IMR-90 (cell line): ENCODE measurements around the gene SEC11A. TPM values are rescaled to one million over a fixed set of nuclear protein-coding genes. Genes with fewer than 3 reads are reported as not detected.

ENCODE experiments used
- ATAC-seq: fragments of 200-7000 bp; cut with Tn5 transposase; 2 replicates; pipeline ENCODE4 v1.9.1; 2020; ENCODE audit warnings: low read depth, mild to moderate bottlenecking, moderate library complexity
- BruUV-seq: library from RNA; stranded (reverse); fragments of 400-500 nt; replicated peaks from 2 replicates; lab custom pipeline; 2021; lab: Mats Ljungman, UMichigan
- CTCF ChIA-PET: fragments of 300-600 bp; formaldehyde crosslinking; extraction: SDS; loops from one replicate; lab custom pipeline; 2021; ENCODE audit warnings: antibody characterized with exemption; lab: Yijun Ruan, JAX
- POLR2A ChIA-PET: fragments of 300-600 bp; sonication (Branson Sonifier 250); formaldehyde crosslinking; loops from one replicate; lab custom pipeline; 2022; ENCODE audit warnings: antibody characterized with exemption; ENCODE audit not compliant: unreplicated experiment; lab: Charles Lee
- DNase-seq: peaks from one replicate; pipeline ENCODE4 v3.0.0; 2013
- H2AFZ ChIP-seq: replicated peaks from 2 replicates; pipeline ENCODE3; 2013; ENCODE audit warnings: low read length, mild to moderate bottlenecking; ENCODE audit not compliant: poor library complexity
- H2AK5ac ChIP-seq: 2 replicates; pipeline ENCODE4 v1.6.1; 2013; ENCODE audit warnings: low read depth, low read length, inconsistent platforms
- H2AK9ac ChIP-seq: replicated peaks from 2 replicates; pipeline ENCODE3; 2013; ENCODE audit warnings: mild to moderate bottlenecking, low read depth, low read length, moderate library complexity; ENCODE audit not compliant: poor library complexity
- H2BK120ac ChIP-seq: 2 replicates; pipeline ENCODE4 v1.6.1; 2013; ENCODE audit warnings: low read depth, low read length, inconsistent platforms
- H2BK15ac ChIP-seq: 3 replicates; pipeline ENCODE4 v1.6.1; 2013; ENCODE audit warnings: low read depth, low read length, inconsistent platforms
- H2BK20ac ChIP-seq: 2 replicates; pipeline ENCODE4 v1.6.1; 2013; ENCODE audit warnings: low read depth, mild to moderate bottlenecking, inconsistent platforms, low read length, moderate library complexity
- H2BK5ac ChIP-seq: 2 replicates; pipeline ENCODE4 v1.6.1; 2013; ENCODE audit warnings: mild to moderate bottlenecking, low read depth, low read length, inconsistent platforms; ENCODE audit not compliant: poor library complexity, severe bottlenecking
- H3K14ac ChIP-seq: replicated peaks from 2 replicates; pipeline ENCODE4 v1.6.1; 2013; ENCODE audit warnings: low read depth, low read length, inconsistent platforms
- H3K18ac ChIP-seq: 2 replicates; pipeline ENCODE4 v1.6.1; 2013; ENCODE audit warnings: low read depth, low read length, control low read depth
- H3K23ac ChIP-seq: 2 replicates; pipeline ENCODE4 v1.6.1; 2013; ENCODE audit warnings: low read depth, low read length, inconsistent platforms
- H3K27ac ChIP-seq: 2 replicates; pipeline ENCODE4 v1.5.1; 2013; ENCODE audit warnings: mild to moderate bottlenecking, control low read depth, low read length; ENCODE audit not compliant: insufficient read depth
- H3K27me3 ChIP-seq: 2 replicates; pipeline ENCODE4 v1.6.1; 2013; ENCODE audit warnings: low read length; ENCODE audit not compliant: control insufficient read depth, insufficient read depth
- H3K36me3 ChIP-seq: 2 replicates; pipeline ENCODE4 v1.6.1; 2013; ENCODE audit warnings: low read length, mixed read lengths; ENCODE audit not compliant: control insufficient read depth, insufficient read depth
- H3K4ac ChIP-seq: 2 replicates; pipeline ENCODE4 v1.6.1; 2013; ENCODE audit warnings: low read depth, low read length, inconsistent platforms
- H3K4me1 ChIP-seq: 2 replicates; pipeline ENCODE4 v1.6.1; 2013; ENCODE audit warnings: low read length, mixed read lengths; ENCODE audit not compliant: control insufficient read depth, insufficient read depth
- H3K4me2 ChIP-seq: 2 replicates; pipeline ENCODE4 v1.6.1; 2013; ENCODE audit warnings: low read depth, mild to moderate bottlenecking, control low read depth, low read length, moderate library complexity
- H3K4me3 ChIP-seq: 2 replicates; pipeline ENCODE4 v1.5.1; 2013; ENCODE audit warnings: low read depth, mild to moderate bottlenecking, control low read depth, low read length, moderate library complexity; ENCODE audit not compliant: insufficient read depth
- H3K56ac ChIP-seq: 2 replicates; pipeline ENCODE4 v1.6.1; 2013; ENCODE audit warnings: low read length, inconsistent platforms; ENCODE audit not compliant: insufficient read depth; ENCODE audit errors: extremely low read depth
- H3K79me1 ChIP-seq, 2 experiments: 2 replicates each; pipeline ENCODE4 v1.6.1; 2013; ENCODE audit warnings: low read length in 2 of 2, inconsistent platforms in 1 of 2, low read depth in 1 of 2
- H3K9ac ChIP-seq: 2 replicates; pipeline ENCODE4 v1.6.1; 2013; ENCODE audit warnings: low read depth, low read length, control low read depth
- H3K9me1 ChIP-seq: 2 replicates; pipeline ENCODE4 v1.6.1; 2013; ENCODE audit warnings: low read length, inconsistent platforms; ENCODE audit not compliant: insufficient read depth
- H3K9me3 ChIP-seq: 2 replicates; pipeline ENCODE4 v1.6.1; 2013; ENCODE audit warnings: low read length; ENCODE audit not compliant: control insufficient read depth, insufficient read depth
- H4K20me1 ChIP-seq: 2 replicates; pipeline ENCODE4 v1.6.1; 2013; ENCODE audit warnings: low read length, inconsistent platforms; ENCODE audit not compliant: insufficient read depth
- H4K5ac ChIP-seq: 2 replicates; pipeline ENCODE4 v1.6.1; 2013; ENCODE audit warnings: mild to moderate bottlenecking, low read depth, low read length, control low read depth
- H4K8ac ChIP-seq, 2 experiments: 2 replicates each; pipeline ENCODE4 v1.6.1; 2013; ENCODE audit warnings: low read depth in 2 of 2, low read length in 2 of 2, control low read depth in 1 of 2, inconsistent platforms in 1 of 2
- H4K91ac ChIP-seq: 2 replicates; pipeline ENCODE4 v1.6.1; 2013; ENCODE audit warnings: low read depth, low read length, inconsistent platforms; ENCODE audit not compliant: insufficient read depth
- ELK1 ChIP-seq: fragments of 150-350 bp; IDR thresholded peaks from 2 replicates; pipeline ENCODE4 v1.6.1; 2016; ENCODE audit warnings: low read depth, mild to moderate bottlenecking, low read length, moderate library complexity, borderline replicate concordance
- FOS ChIP-seq: fragments of 150-350 bp; IDR thresholded peaks from 2 replicates; pipeline ENCODE4 v1.6.1; 2016; ENCODE audit warnings: low read depth, low read length
- WGBS, 2 experiments: methylation state at CpG; one replicate each; pipeline versions ENCODE4 v1.1.5 to v1.1.7; 2013; ENCODE audit warnings: missing lambda C conversion rate in 2 of 2; ENCODE audit not compliant: insufficient read length in 1 of 2; ENCODE audit errors: extremely low coverage in 2 of 2; 5-methylcytosine and 5-hydroxymethylcytosine counted together
- dilution Hi-C: fragments of 300-500 bp; cut with HindIII; formaldehyde crosslinking; loops from one replicate; pipeline ENCODE4 v1.14.3; 2018; ENCODE audit warnings: low sequenced_read_pairs; ENCODE audit not compliant: unreplicated experiment
- in situ Hi-C: fragments of 300-500 bp; cut with MboI; formaldehyde crosslinking; loops from 3 replicates; pipeline ENCODE4 v1.14.3; 2019; ENCODE audit warnings: low sequenced_read_pairs, inconsistent platforms, mixed read lengths
- intact Hi-C: fragments of 100-400 bp; cut with micrococcal nuclease; formaldehyde crosslinking; loops from 2 replicates; pipeline ENCODE4 v1.10.0; 2022
- polyA plus RNA-seq, 3 experiments: library from polyadenylated mRNA; depleted of rRNA; stranded (reverse); fragments of >200 nt; gene quantifications; 2 replicates each; pipeline ENCODE4 v1.2.3, GENCODE V29; 2012; ENCODE audit warnings: low replicate concordance in 1 of 3
- total RNA-seq: library from RNA; depleted of rRNA; stranded (reverse); fragments of >200 nt; gene quantifications from 2 replicates; pipeline ENCODE4 v1.2.3, GENCODE V29; 2012

SEC11A gene
- total and polyA plus RNA-seq, 2 of the 4 experiments (the other 2 are of a cell fraction), result 62.4 to 108 TPM

- H3K36me3 ChIP-seq, result peaks cover 5% of the 10 kb centered on the region
- no peak overlapping the region for H2BK120ac ChIP-seq
- WGBS, 2 experiments, result no CpG with 5 or more reads among the region's 4 CpGs
- H4K5ac ChIP-seq, result no peak overlapping the region
- intact Hi-C loops, result no loop called here
- no peak overlapping the region for H2BK20ac ChIP-seq
- H2BK5ac ChIP-seq, result no peak overlapping the region
- no peak overlapping the region for H3K9ac ChIP-seq
- H2BK15ac ChIP-seq, result no peak overlapping the region
- no peak overlapping the region for H3K4me3 ChIP-seq
- in situ Hi-C loops, result no loop called here
- H3K4ac ChIP-seq, result no peak overlapping the region
- no TSS peak for BruUV-seq
- no peaks in the 10 kb centered on the region for H3K27me3 ChIP-seq
- no peaks in the 10 kb centered on the region for H3K9me3 ChIP-seq
- H3K4me2 ChIP-seq, result peak overlapping the region; percentile 36
- TF ChIP-seq ELK1 (no peak), FOS (0 out of 2 replicates have a peak, but pooled peaks have one; percentile 4)
- H4K20me1 ChIP-seq, result peaks cover 82% of the 10 kb centered on the region
- H3K9me1 ChIP-seq, result peaks cover 18% of the 10 kb centered on the region
- H3K14ac ChIP-seq, result no peak overlapping the region
- H4K91ac ChIP-seq, result no peak overlapping the region
- no peak overlapping the region for H2AK5ac ChIP-seq
- peaks cover 11% of the 10 kb centered on the region for H3K4me1 ChIP-seq
- no peak overlapping the region for H3K27ac ChIP-seq
- no peak; the same call in 1 of the 2 replicates for ATAC-seq
- H3K56ac ChIP-seq, result no peak overlapping the region
- CTCF ChIA-PET, result no interaction called here
- H4K8ac ChIP-seq, result no peak overlapping the region
- H3K23ac ChIP-seq, result peak overlapping the region; percentile 81; the same call in 1 of the 2 replicates
- peaks cover 29 to 77% of the 10 kb centered on the region in 2 experiments for H3K79me1 ChIP-seq
- DNase-seq, result peak; percentile 31
- dilution Hi-C loops, result no loop called here
- peak overlapping the region; percentile 33 for H2AK9ac ChIP-seq
- no peak overlapping the region for H3K18ac ChIP-seq
- POLR2A ChIA-PET, result no interaction called here
- H2AFZ ChIP-seq, result no peak overlapping the region
Measured at GRCh38 chr15:84761607-84762131, 45.7 kb upstream of the SEC11A start.
